ENCODE measurements around the gene MAPK10.

The MAPK10 gene

GRCh38 chr4:86221002-86221401 is 138.9 kb downstream of the MAPK10 start:
- no peaks in the 10 kb centered on the region for H3K9me2 ChIP-seq (replicated peaks; ENCODE audit: control insufficient read depth, low read length)
- H3K79me2 ChIP-seq (ENCODE audit: control insufficient read depth, low read length), result peaks cover 44% of the 10 kb centered on the region
- H3K4me2 ChIP-seq (ENCODE audit: low read length), result no peak overlapping the region
- no peak for TF ChIP-seq CTCF (IDR thresholded peaks at IDR 0.05; ENCODE audit: low read depth, low read length, poor library complexity, severe bottlenecking)
- no peak for TF ChIP-seq EZH2phosphoT487 (IDR thresholded peaks at IDR 0.05; ENCODE audit: borderline replicate concordance, low read length)
- peaks cover 5% of the 10 kb centered on the region for H3K4me1 ChIP-seq (ENCODE audit: control insufficient read depth, low read length)
- H3K9me3 ChIP-seq (ENCODE audit: control insufficient read depth, insufficient read depth, low read length), result no peaks in the 10 kb centered on the region
- H3F3A ChIP-seq (ENCODE audit: control insufficient read depth, insufficient read depth), result no peaks in the 10 kb centered on the region
- no peak overlapping the region for H3K27ac ChIP-seq (ENCODE audit: low read depth, low read length)
- H3K36me3 ChIP-seq (ENCODE audit: control insufficient read depth, low read length), result peaks cover 18% of the 10 kb centered on the region
- no peak overlapping the region for H3K4me3 ChIP-seq (ENCODE audit: low read length)
- no peaks in the 10 kb centered on the region for H4K20me1 ChIP-seq (ENCODE audit: control insufficient read depth, insufficient read depth, low read depth, low read length)
- no peaks in the 10 kb centered on the region for H3K27me3 ChIP-seq (ENCODE audit: control insufficient read depth, low read length)

GRCh38 chr4:86220121-86220520 is 139.7 kb downstream of the MAPK10 start:
- H3K9me3 ChIP-seq (ENCODE audit: control insufficient read depth, insufficient read depth, low read length), result peaks cover under 1% of the 10 kb centered on the region; the same call in 1 of the 2 replicates
- no peak overlapping the region for H3K4me3 ChIP-seq (ENCODE audit: low read length)
- H3K79me2 ChIP-seq (ENCODE audit: control insufficient read depth, low read length), result peaks cover 43% of the 10 kb centered on the region
- H3K27me3 ChIP-seq (ENCODE audit: control insufficient read depth, low read length), result no peaks in the 10 kb centered on the region
- no peak overlapping the region for H3K27ac ChIP-seq (ENCODE audit: low read depth, low read length)
- peaks cover 18% of the 10 kb centered on the region for H3K36me3 ChIP-seq (ENCODE audit: control insufficient read depth, low read length)
- no peaks in the 10 kb centered on the region for H4K20me1 ChIP-seq (ENCODE audit: control insufficient read depth, insufficient read depth, low read depth, low read length)
- no peak overlapping the region for H3K4me2 ChIP-seq (ENCODE audit: low read length)
- H3K4me1 ChIP-seq (ENCODE audit: control insufficient read depth, low read length), result peaks cover 5% of the 10 kb centered on the region
- TF ChIP-seq CTCF (IDR thresholded peaks at IDR 0.05; ENCODE audit: low read depth, low read length, poor library complexity, severe bottlenecking), result no peak
- no peak for TF ChIP-seq EZH2phosphoT487 (IDR thresholded peaks at IDR 0.05; ENCODE audit: borderline replicate concordance, low read length)
- no peaks in the 10 kb centered on the region for H3K9me2 ChIP-seq (replicated peaks; ENCODE audit: control insufficient read depth, low read length)
- H3F3A ChIP-seq (ENCODE audit: control insufficient read depth, insufficient read depth), result no peaks in the 10 kb centered on the region

- no peaks in the 10 kb centered on the region for H3F3A ChIP-seq (ENCODE audit: control insufficient read depth, insufficient read depth)
- peaks cover 13% of the 10 kb centered on the region; the same call in 1 of the 2 replicates for H3K9me3 ChIP-seq (ENCODE audit: control insufficient read depth, insufficient read depth, low read length)
- H3K36me3 ChIP-seq (ENCODE audit: control insufficient read depth, low read length), result peaks cover 15% of the 10 kb centered on the region
- H3K4me3 ChIP-seq (ENCODE audit: low read length), result no peak overlapping the region
- H3K9me2 ChIP-seq (replicated peaks; ENCODE audit: control insufficient read depth, low read length), result no peaks in the 10 kb centered on the region
- H4K20me1 ChIP-seq (ENCODE audit: control insufficient read depth, insufficient read depth, low read depth, low read length), result no peaks in the 10 kb centered on the region
- TF ChIP-seq CTCF (IDR thresholded peaks at IDR 0.05; ENCODE audit: low read depth, low read length, poor library complexity, severe bottlenecking), result no peak
- TF ChIP-seq EZH2phosphoT487 (IDR thresholded peaks at IDR 0.05; ENCODE audit: borderline replicate concordance, low read length), result no peak
- no peaks in the 10 kb centered on the region for H3K27me3 ChIP-seq (ENCODE audit: control insufficient read depth, low read length)
- no peak overlapping the region for H3K27ac ChIP-seq (ENCODE audit: low read depth, low read length)
- peaks cover 47% of the 10 kb centered on the region for H3K79me2 ChIP-seq (ENCODE audit: control insufficient read depth, low read length)
- no peak overlapping the region for H3K4me2 ChIP-seq (ENCODE audit: low read length)
- H3K4me1 ChIP-seq (ENCODE audit: control insufficient read depth, low read length), result peaks cover 3% of the 10 kb centered on the region
Measured at GRCh38 chr4:86218746-86219473, 140.9 kb downstream of the MAPK10 start.
